Parathyroid adenoma (tissue), 2 donors: ENCODE results near the gene CUL9.

ENCODE experiments used
- H2AFZ ChIP-seq: fragments of 300-600 bp; sonication (generic); one replicate; pipeline ENCODE4 v1.7.0; 2017; ENCODE audit warnings: antibody characterized with exemption, mild to moderate bottlenecking
- H3K27ac ChIP-seq: fragments of 300-600 bp; sonication (generic); one replicate; pipeline ENCODE4 v1.7.0; 2017
- H3K27me3 ChIP-seq: fragments of 300-600 bp; sonication (generic); one replicate; pipeline ENCODE4 v1.7.0; 2017; ENCODE audit warnings: low read length; ENCODE audit not compliant: control insufficient read depth, insufficient read depth
- H3K36me3 ChIP-seq: fragments of 300-600 bp; sonication (generic); one replicate; pipeline ENCODE4 v1.7.0; 2017; ENCODE audit warnings: low read length; ENCODE audit not compliant: control insufficient read depth, insufficient read depth
- H3K4me1 ChIP-seq: fragments of 300-600 bp; sonication (generic); one replicate; pipeline ENCODE4 v1.7.0; 2017; ENCODE audit warnings: control low read depth
- H3K4me2 ChIP-seq: fragments of 300-600 bp; sonication (generic); one replicate; pipeline ENCODE4 v1.7.0; 2017; ENCODE audit warnings: low read length
- H3K4me3 ChIP-seq: fragments of 300-600 bp; sonication (generic); one replicate; pipeline ENCODE4 v1.7.0; 2017; ENCODE audit warnings: low read depth, low read length
- H3K79me2 ChIP-seq: fragments of 300-600 bp; sonication (generic); one replicate; pipeline ENCODE4 v1.7.0; 2017; ENCODE audit warnings: control low read depth
- H3K9ac ChIP-seq: fragments of 300-600 bp; sonication (generic); one replicate; pipeline ENCODE4 v1.7.0; 2017; ENCODE audit warnings: mild to moderate bottlenecking
- H3K9me3 ChIP-seq: fragments of 300-600 bp; sonication (generic); one replicate; pipeline ENCODE4 v1.7.0; 2017; ENCODE audit warnings: low read length; ENCODE audit not compliant: control insufficient read depth
- CTCF ChIP-seq: fragments of 300-600 bp; sonication (generic); IDR thresholded peaks from one replicate; pipeline ENCODE4 v1.7.0; 2017; ENCODE audit warnings: antibody characterized with exemption, mild to moderate bottlenecking
- donor health status: primary hyperparathyroidism.

The CUL9 gene

GRCh38 chr6:43243664-43244321, 61.8 kb downstream of the CUL9 start:
- TF ChIP-seq CTCF, result no peak
- H3K4me2 ChIP-seq, result no peak overlapping the region
- H3K4me1 ChIP-seq, result peaks cover 4% of the 10 kb centered on the region
- H3K27ac ChIP-seq, result no peak overlapping the region
- H3K9ac ChIP-seq, result no peak overlapping the region
- no peaks in the 10 kb centered on the region for H3K27me3 ChIP-seq
- no peaks in the 10 kb centered on the region for H3K79me2 ChIP-seq
- H2AFZ ChIP-seq, result no peak overlapping the region
- H3K9me3 ChIP-seq, result no peaks in the 10 kb centered on the region
- H3K4me3 ChIP-seq, result no peak overlapping the region
- no peaks in the 10 kb centered on the region for H3K36me3 ChIP-seq

GRCh38 chr6:43246301-43247113, 64.5 kb downstream of the CUL9 start:
- Histone ChIP-seq H3K27me3 (no peaks in the 10 kb centered on the region), H3K27ac (peak overlapping the region; percentile 81), H3K4me1 (peaks cover 4% of the 10 kb centered on the region), H3K9me3 (no peaks in the 10 kb centered on the region), H3K36me3 (no peaks in the 10 kb centered on the region), H2AFZ (peak overlapping the region; percentile 99), H3K79me2 (no peaks in the 10 kb centered on the region), H3K4me3 (peak overlapping the region; percentile 70), H3K4me2 (peak overlapping the region; percentile 92), H3K9ac (no peak overlapping the region)
- TF ChIP-seq CTCF, result no peak

- no peaks in the 10 kb centered on the region for H3K27me3 ChIP-seq
- H3K79me2 ChIP-seq, result no peaks in the 10 kb centered on the region
- peak overlapping the region; percentile 81 for H3K27ac ChIP-seq
- no peaks in the 10 kb centered on the region for H3K9me3 ChIP-seq
- H3K4me1 ChIP-seq, result peaks cover 4% of the 10 kb centered on the region
- H3K36me3 ChIP-seq, result no peaks in the 10 kb centered on the region
- H3K4me2 ChIP-seq, result peak overlapping the region; percentile 92
- peak overlapping the region; percentile 99 for H2AFZ ChIP-seq
- H3K4me3 ChIP-seq, result peak overlapping the region; percentile 70
- H3K9ac ChIP-seq, result peak overlapping the region; percentile 13
- no peak for TF ChIP-seq CTCF
Measured at GRCh38 chr6:43247114-43247999, 65.4 kb downstream of the CUL9 start.

GRCh38 chr6:43248101-43248500, 66.1 kb downstream of the CUL9 start:
- H3K79me2 ChIP-seq, result no peaks in the 10 kb centered on the region
- H2AFZ ChIP-seq, result peak overlapping the region; percentile 99
- H3K4me3 ChIP-seq, result peak overlapping the region; percentile 70
- H3K9me3 ChIP-seq, result no peaks in the 10 kb centered on the region
- TF ChIP-seq CTCF, result no peak
- peak overlapping the region; percentile 92 for H3K4me2 ChIP-seq
- no peaks in the 10 kb centered on the region for H3K36me3 ChIP-seq
- H3K4me1 ChIP-seq, result peaks cover 4% of the 10 kb centered on the region
- no peak overlapping the region for H3K27ac ChIP-seq
- no peaks in the 10 kb centered on the region for H3K27me3 ChIP-seq
- H3K9ac ChIP-seq, result no peak overlapping the region
